ENCODE measurements around the gene FES.

- TF ChIP-seq CTCF (IDR thresholded peaks at IDR 0.05; ENCODE audit: low read depth, low read length) (no peak), POLR2A (IDR thresholded peaks at IDR 0.05; ENCODE audit: extremely low read depth, insufficient read length) (no peak), MYC (IDR thresholded peaks at IDR 0.05; ENCODE audit: low read depth, low read length) (no peak)
Observed at GRCh38 chr15:90877996-90878395, 6.3 kb upstream of the FES start.

Measured in NB4 (cell line).